Measurements from ENCODE around the gene CNNM3.

Gene CNNM3

GRCh38 chr2:96881349-96882195 lies 65.5 kb downstream of the CNNM3 start:
- no peak for DNase-seq

- DNase-seq: no peak
These were observed 66.2 kb downstream of the CNNM3 start for GRCh38 chr2:96882230-96882629.

GRCh38 chr2:96882906-96883305 lies 66.8 kb downstream of the CNNM3 start:
- no peak for DNase-seq

- no peak for DNase-seq
These were observed 67.2 kb downstream of the CNNM3 start for GRCh38 chr2:96883306-96883705.

All from activated naive CD4-positive, alpha-beta T cell treated with anti-CD3 and anti-CD28 coated beads, Interleukin-2, amount 50 U/mL, for 16 hours (primary cell).